ENCODE results near the gene PROX1. TPM values are rescaled to one million over a fixed set of nuclear protein-coding genes. Genes with fewer than 3 reads are reported as not detected.

The PROX1 gene
- total RNA-seq, 2 experiments from 2014 or later: not detected

DNA sequence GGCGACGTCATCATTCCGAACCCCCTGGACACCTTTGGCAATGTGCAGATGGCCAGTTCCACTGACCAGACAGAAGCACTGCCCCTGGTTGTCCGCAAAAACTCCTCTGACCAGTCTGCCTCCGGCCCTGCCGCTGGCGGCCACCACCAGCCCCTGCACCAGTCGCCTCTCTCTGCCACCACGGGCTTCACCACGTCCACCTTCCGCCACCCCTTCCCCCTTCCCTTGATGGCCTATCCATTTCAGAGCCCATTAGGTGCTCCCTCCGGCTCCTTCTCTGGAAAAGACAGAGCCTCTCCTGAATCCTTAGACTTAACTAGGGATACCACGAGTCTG, 10.0 kb downstream of the PROX1 start:
- Histone ChIP-seq H3K4me2 (ENCODE audit: low read length) (no peak overlapping the region), H3K9me2 (ENCODE audit: insufficient read depth, low read length) (no peaks in the 10 kb centered on the region), H3K79me2 (ENCODE audit: insufficient read depth, low read depth, low read length) (no peaks in the 10 kb centered on the region), H2AFZ (ENCODE audit: low read length) (no peak overlapping the region), H3K9me3 (ENCODE audit: low read length) (no peaks in the 10 kb centered on the region), H4K20me1 (ENCODE audit: insufficient read depth, low read length) (no peaks in the 10 kb centered on the region), H3K4me1 (ENCODE audit: insufficient read depth, low read length, poor library complexity, severe bottlenecking) (no peaks in the 10 kb centered on the region), H3K36me3 (ENCODE audit: insufficient read depth, low read length) (no peaks in the 10 kb centered on the region), H3K27ac (ENCODE audit: low read depth, low read length, poor library complexity, severe bottlenecking) (no peak overlapping the region), H3K4me3 (ENCODE audit: low read depth, low read length, poor library complexity, severe bottlenecking) (no peak overlapping the region)
- intact Hi-C loops (cut with micrococcal nuclease; ENCODE audit: unreplicated experiment): no loop called here
- ChIA-PET POLR2A (no interaction called here), CTCF (ENCODE audit: unreplicated experiment) (no interaction called here)
- no peak for DNase-seq (ENCODE audit: low spot score)
- BruUV-seq (replicated peaks): no TSS peak
- TF ChIP-seq CTCF (conservative IDR thresholded peaks at IDR 0.05; ENCODE audit: low read length): no peak
- no peak for TF ChIP-seq EZH2phosphoT487 (IDR thresholded peaks at IDR 0.05; ENCODE audit: borderline replicate concordance, low read depth, low read length)

DNA sequence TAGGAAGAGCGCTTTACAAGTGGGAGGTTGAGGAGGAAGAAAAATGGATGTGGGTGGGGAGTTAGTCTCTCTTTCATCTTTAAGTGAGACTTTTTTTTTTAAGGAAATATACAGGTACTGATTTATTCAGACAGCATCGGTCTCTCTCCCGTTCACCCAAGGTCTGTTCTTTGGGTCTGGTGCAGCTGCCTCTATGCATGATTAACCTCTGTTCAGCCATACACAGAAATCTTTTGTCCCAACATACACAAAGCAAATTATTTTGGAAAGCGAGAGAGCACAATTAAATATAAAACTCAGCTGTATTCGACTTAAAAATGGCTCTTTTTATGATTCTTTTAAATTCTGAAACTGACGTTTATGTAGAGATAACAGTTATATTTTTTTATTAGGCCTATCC, 11.0 kb downstream of the PROX1 start:
- no peak overlapping the region for H2AFZ ChIP-seq (ENCODE audit: low read length)
- POLR2A ChIA-PET: interaction anchor here (0.8 kb wide), 1 partner anchor 316 kb away, joined by 3 read pairs; no protein-coding TSS in a partner anchor
- TF ChIP-seq EZH2phosphoT487 (IDR thresholded peaks at IDR 0.05; ENCODE audit: borderline replicate concordance, low read depth, low read length) (no peak), CTCF (conservative IDR thresholded peaks at IDR 0.05; ENCODE audit: low read length) (no peak)
- H3K4me2 ChIP-seq (ENCODE audit: low read length): no peak overlapping the region
- H3K9me3 ChIP-seq (ENCODE audit: low read length): no peaks in the 10 kb centered on the region
- no peak overlapping the region for H3K27ac ChIP-seq (ENCODE audit: low read depth, low read length, poor library complexity, severe bottlenecking)
- no peaks in the 10 kb centered on the region for H3K4me1 ChIP-seq (ENCODE audit: insufficient read depth, low read length, poor library complexity, severe bottlenecking)
- BruUV-seq (replicated peaks): no TSS peak
- H3K4me3 ChIP-seq (ENCODE audit: low read depth, low read length, poor library complexity, severe bottlenecking): no peak overlapping the region
- CTCF ChIA-PET (ENCODE audit: unreplicated experiment): no interaction called here
- H3K9me2 ChIP-seq (ENCODE audit: insufficient read depth, low read length): no peaks in the 10 kb centered on the region
- H3K36me3 ChIP-seq (ENCODE audit: insufficient read depth, low read length): no peaks in the 10 kb centered on the region
- intact Hi-C loops (cut with micrococcal nuclease; ENCODE audit: unreplicated experiment): no loop called here
- no peaks in the 10 kb centered on the region for H4K20me1 ChIP-seq (ENCODE audit: insufficient read depth, low read length)
- no peaks in the 10 kb centered on the region for H3K79me2 ChIP-seq (ENCODE audit: insufficient read depth, low read depth, low read length)
- no peak for DNase-seq (ENCODE audit: low spot score)

- CTCF ChIA-PET (ENCODE audit: unreplicated experiment): no interaction called here
- intact Hi-C loops (cut with micrococcal nuclease; ENCODE audit: unreplicated experiment): no loop called here
- no TSS peak for BruUV-seq (replicated peaks)
Measured at GRCh38 chr1:213999732-214000131, 12.0 kb downstream of the PROX1 start.

More at GRCh38 chr1:213999732-214000131, 12.0 kb downstream of the PROX1 start:
- no peaks in the 10 kb centered on the region for H3K9me3 ChIP-seq (ENCODE audit: low read length)
- H3K4me3 ChIP-seq (ENCODE audit: low read depth, low read length, poor library complexity, severe bottlenecking): no peak overlapping the region
- H4K20me1 ChIP-seq (ENCODE audit: insufficient read depth, low read length): no peaks in the 10 kb centered on the region
- no peaks in the 10 kb centered on the region for H3K4me1 ChIP-seq (ENCODE audit: insufficient read depth, low read length, poor library complexity, severe bottlenecking)
- no peak for DNase-seq (ENCODE audit: low spot score)
- H3K79me2 ChIP-seq (ENCODE audit: insufficient read depth, low read depth, low read length): no peaks in the 10 kb centered on the region
- POLR2A ChIA-PET: no interaction called here
- TF ChIP-seq CTCF (conservative IDR thresholded peaks at IDR 0.05; ENCODE audit: low read length): no peak
- no peak for TF ChIP-seq EZH2phosphoT487 (IDR thresholded peaks at IDR 0.05; ENCODE audit: borderline replicate concordance, low read depth, low read length)
- H3K9me2 ChIP-seq (ENCODE audit: insufficient read depth, low read length): no peaks in the 10 kb centered on the region
- H2AFZ ChIP-seq (ENCODE audit: low read length): no peak overlapping the region
- no peak overlapping the region for H3K4me2 ChIP-seq (ENCODE audit: low read length)
- no peaks in the 10 kb centered on the region for H3K36me3 ChIP-seq (ENCODE audit: insufficient read depth, low read length)
- H3K27ac ChIP-seq (ENCODE audit: low read depth, low read length, poor library complexity, severe bottlenecking): no peak overlapping the region

All from OCI-LY7 (cell line).